H1 (cell line): ENCODE results near the gene CDCA4. TPM values are rescaled to one million over a fixed set of nuclear protein-coding genes. Genes with fewer than 3 reads are reported as not detected.

Experiments
- CTCF ChIA-PET: fragments of 300-600 bp; sonication (Branson Sonifier 250); formaldehyde crosslinking; loops from one replicate; lab custom pipeline; 2021; ENCODE audit not compliant: partially characterized antibody; lab: Charles Lee
- POLR2A ChIA-PET: fragments of 300-600 bp; sonication (Branson Sonifier 250); formaldehyde crosslinking; loops from one replicate; lab custom pipeline; 2021; ENCODE audit warnings: inconsistent platforms; ENCODE audit not compliant: partially characterized antibody; lab: Charles Lee
- DNase-seq, 2 experiments: peaks; one replicate each; pipeline versions ENCODE4 v3.0.0 to v3.0.0-alpha.2; 2010 to 2022; ENCODE audit warnings: low spot score in 2 of 2, low read depth in 1 of 2, mixed read lengths in 1 of 2
- FAIRE-seq: peaks from 2 replicates; lab custom pipeline; 2011; peaks lifted over from hg19 to GRCh38; lab: Jason Lieb, UNC
- H2AFZ ChIP-seq: 2 replicates; pipeline ENCODE4 v1.8.1; 2012; ENCODE audit warnings: low read length, inconsistent platforms
- H2AK5ac ChIP-seq: 2 replicates; pipeline ENCODE4 v1.6.1; 2013; ENCODE audit warnings: low read depth, low read length
- H2BK120ac ChIP-seq: replicated peaks from 2 replicates; pipeline ENCODE3; 2013; ENCODE audit warnings: low read depth, low read length, inconsistent platforms
- H2BK12ac ChIP-seq: 2 replicates; pipeline ENCODE4 v1.6.1; 2013; ENCODE audit warnings: low read depth, low read length
- H2BK15ac ChIP-seq: 2 replicates; pipeline ENCODE4 v1.6.1; 2013; ENCODE audit warnings: low read length
- H2BK20ac ChIP-seq: 2 replicates; pipeline ENCODE4 v1.6.1; 2013; ENCODE audit warnings: low read length
- H2BK5ac ChIP-seq: 2 replicates; pipeline ENCODE4 v1.6.1; 2013; ENCODE audit warnings: low read depth, low read length
- H3K14ac ChIP-seq: 2 replicates; pipeline ENCODE4 v1.6.1; 2013; ENCODE audit warnings: inconsistent platforms; ENCODE audit not compliant: insufficient read length
- H3K18ac ChIP-seq: 2 replicates; pipeline ENCODE4 v1.6.1; 2013; ENCODE audit warnings: low read length; ENCODE audit errors: extremely low read depth
- H3K23ac ChIP-seq: 2 replicates; pipeline ENCODE4 v1.6.1; 2013; ENCODE audit warnings: inconsistent platforms; ENCODE audit not compliant: insufficient read length
- H3K23me2 ChIP-seq: 2 replicates; pipeline ENCODE4 v1.6.1; 2013; ENCODE audit warnings: low read depth, low read length
- H3K27ac ChIP-seq: 2 replicates; pipeline ENCODE4 v1.6.1; 2011; ENCODE audit warnings: low read depth, low read length, inconsistent platforms
- H3K27me3 ChIP-seq, 4 experiments: replicated peaks in 1 of 4; 1 replicate in 1 of 4; 2 replicates in 3 of 4; pipeline versions ENCODE4 v1.6.1 to v1.8.1; 2011 to 2013; ENCODE audit warnings: low read length in 3 of 4, mild to moderate bottlenecking in 3 of 4, inconsistent platforms in 2 of 4, mixed read lengths in 2 of 4, moderate library complexity in 1 of 4; ENCODE audit not compliant: control insufficient read depth in 3 of 4, insufficient read depth in 3 of 4; ENCODE audit errors: extremely low read depth in 1 of 4
- H3K36me3 ChIP-seq, 4 experiments: 2 replicates each; pipeline versions ENCODE4 v1.6.1 to v1.8.1; 2011 to 2013; ENCODE audit warnings: mild to moderate bottlenecking in 4 of 4, low read length in 3 of 4, moderate library complexity in 2 of 4, control low read depth in 1 of 4, inconsistent platforms in 1 of 4; ENCODE audit not compliant: insufficient read depth in 4 of 4, control insufficient read depth in 2 of 4
- H3K4ac ChIP-seq: replicated peaks from 2 replicates; pipeline ENCODE3; 2013; ENCODE audit warnings: low read length, low read depth, mixed read lengths, inconsistent platforms; ENCODE audit not compliant: insufficient read length
- H3K4me1 ChIP-seq, 4 experiments: replicated peaks in 1 of 4; 1 replicate in 1 of 4; 2 replicates in 3 of 4; pipeline versions ENCODE4 v1.6.1 to v1.8.1; 2011 to 2013; ENCODE audit warnings: low read length in 3 of 4, inconsistent platforms in 2 of 4, mixed read lengths in 1 of 4; ENCODE audit not compliant: insufficient read depth in 4 of 4, control insufficient read depth in 3 of 4
- H3K4me2 ChIP-seq, 2 experiments: 2 replicates each; pipeline versions ENCODE4 v1.6.1 to v1.8.1; 2011 to 2013; ENCODE audit warnings: low read depth in 2 of 2, low read length in 2 of 2, control low read depth in 1 of 2, inconsistent platforms in 1 of 2, mild to moderate bottlenecking in 1 of 2; ENCODE audit not compliant: insufficient read depth in 1 of 2
- H3K4me3 ChIP-seq, 4 experiments: fragments of 200-600, 300-600 bp in 1 of 4; sonication (generic), shearing (Covaris generic), sonication (Bioruptor Twin) in 1 of 4; 2 replicates each; pipeline versions ENCODE4 v1.5.1 to v1.8.1; 2011 to 2016; ENCODE audit warnings: low read length in 4 of 4, low read depth in 3 of 4, control low read depth in 2 of 4, inconsistent platforms in 2 of 4, mild to moderate bottlenecking in 2 of 4, mixed read lengths in 1 of 4, moderate library complexity in 1 of 4; ENCODE audit not compliant: insufficient read depth in 2 of 4; ENCODE audit errors: extremely low read depth in 1 of 4
- H3K56ac ChIP-seq: replicated peaks from 2 replicates; pipeline ENCODE3; 2013; ENCODE audit warnings: low read depth, mild to moderate bottlenecking, mixed read lengths, low read length, inconsistent platforms; ENCODE audit not compliant: insufficient read length
- H3K79me1 ChIP-seq: 2 replicates; pipeline ENCODE4 v1.6.1; 2013; ENCODE audit warnings: low read depth, low read length, control low read depth
- H3K79me2 ChIP-seq, 2 experiments: 2 replicates each; pipeline versions ENCODE4 v1.6.1 to v1.8.1; 2012 to 2013; ENCODE audit warnings: low read length in 2 of 2, mild to moderate bottlenecking in 2 of 2, inconsistent platforms in 1 of 2; ENCODE audit not compliant: insufficient read depth in 2 of 2, control insufficient read depth in 1 of 2
- H3K9ac ChIP-seq, 4 experiments: replicated peaks in 1 of 4; 1 replicate in 1 of 4; 2 replicates in 3 of 4; pipeline versions ENCODE4 v1.6.1 to v1.8.1; 2011 to 2013; ENCODE audit warnings: low read depth in 3 of 4, low read length in 3 of 4, control low read depth in 2 of 4, mild to moderate bottlenecking in 2 of 4, moderate library complexity in 2 of 4, inconsistent platforms in 1 of 4; ENCODE audit errors: extremely low read depth in 1 of 4
- H3K9me3 ChIP-seq, 2 experiments: 2 replicates each; pipeline versions ENCODE4 v1.6.1 to v1.8.1; 2012 to 2013; ENCODE audit warnings: mild to moderate bottlenecking in 2 of 2, moderate library complexity in 2 of 2, control low read depth in 1 of 2, inconsistent platforms in 1 of 2, low read depth in 1 of 2, low read length in 1 of 2, mixed read lengths in 1 of 2; ENCODE audit not compliant: insufficient read depth in 2 of 2
- H4K20me1 ChIP-seq, 2 experiments: replicated peaks in 1 of 2; 2 replicates each; pipeline versions ENCODE3 to v1.8.1; 2011 to 2013; ENCODE audit warnings: inconsistent platforms in 2 of 2, low read length in 2 of 2, mild to moderate bottlenecking in 1 of 2; ENCODE audit not compliant: insufficient read depth in 2 of 2, control insufficient read depth in 1 of 2
- H4K5ac ChIP-seq: 2 replicates; pipeline ENCODE4 v1.6.1; 2013; ENCODE audit warnings: low read length, low read depth, mixed read lengths, inconsistent platforms; ENCODE audit not compliant: insufficient read length
- H4K8ac ChIP-seq: 2 replicates; pipeline ENCODE4 v1.8.0; 2013; ENCODE audit warnings: mild to moderate bottlenecking, moderate library complexity, low read length, inconsistent platforms; ENCODE audit not compliant: insufficient read depth; ENCODE audit errors: extremely low read depth
- H4K91ac ChIP-seq: replicated peaks from 2 replicates; pipeline ENCODE3; 2013; ENCODE audit warnings: low read length, mixed read lengths, inconsistent platforms; ENCODE audit not compliant: insufficient read length
- CTCF ChIP-seq, 3 experiments: IDR thresholded peaks; 1 replicate in 2 of 3; 2 replicates in 1 of 3; pipeline versions ENCODE4 v1.5.1 to v1.6.1; 2011; ENCODE audit warnings: low read length in 3 of 3, mild to moderate bottlenecking in 3 of 3, inconsistent platforms in 2 of 3, low read depth in 1 of 3, moderate library complexity in 1 of 3; ENCODE audit not compliant: insufficient read depth in 1 of 3; ENCODE audit errors: control extremely low read depth in 1 of 3
- E2F6 ChIP-seq: IDR thresholded peaks from 2 replicates; pipeline ENCODE4 v1.6.1; 2012; ENCODE audit warnings: inconsistent platforms
- RAD21 ChIP-seq, 2 experiments: IDR thresholded peaks in 1 of 2; conservative IDR thresholded peaks in 1 of 2; 2 replicates each; pipeline ENCODE4 v1.6.1; 2011; ENCODE audit warnings: low read depth in 2 of 2, low read length in 2 of 2, improper control_type of control experiment in 1 of 2, inconsistent platforms in 1 of 2, mild to moderate bottlenecking in 1 of 2, moderate library complexity in 1 of 2
- RNF2 ChIP-seq: fragments of 200-900, 300-1000 bp; sonication (generic); IDR thresholded peaks from 2 replicates; pipeline ENCODE4 v1.7.1; 2016; ENCODE audit warnings: borderline replicate concordance, low read depth, mild to moderate bottlenecking, antibody characterized with exemption, low read length; ENCODE audit not compliant: poor library complexity, severe bottlenecking; ENCODE audit errors: missing control alignments
- SP2 ChIP-seq: IDR thresholded peaks from 2 replicates; pipeline ENCODE4 v1.6.1; 2012; ENCODE audit warnings: mild to moderate bottlenecking, low read length, inconsistent platforms
- TAF7 ChIP-seq: optimal IDR thresholded peaks from 2 replicates; pipeline ENCODE3; 2011; ENCODE audit warnings: low read depth, mild to moderate bottlenecking, inconsistent platforms, low read length, moderate library complexity, borderline replicate concordance
- TBP ChIP-seq: IDR thresholded peaks from 2 replicates; pipeline ENCODE4 v1.6.1; 2011; ENCODE audit warnings: low read depth, low read length, improper control_type of control experiment
- TCF12 ChIP-seq: IDR thresholded peaks from 2 replicates; pipeline ENCODE4 v1.6.1; 2011; ENCODE audit warnings: low read depth, mild to moderate bottlenecking, low read length
- WGBS, 2 experiments: shearing (Covaris generic) in 1 of 2; methylation state at CpG; one replicate each; pipeline versions ENCODE4 v1.1.6 to v1.1.7; 2013 to 2015; ENCODE audit warnings: low lambda C conversion rate in 2 of 2, mixed read lengths in 2 of 2, inconsistent platforms in 1 of 2, low coverage in 1 of 2, missing lambda C conversion rate in 1 of 2; ENCODE audit not compliant: insufficient replicate concordance in 2 of 2, insufficient coverage in 1 of 2, insufficient read length in 1 of 2; ENCODE audit errors: extremely low coverage in 1 of 2, missing lambda C conversion rate in 1 of 2; 5-methylcytosine and 5-hydroxymethylcytosine counted together
- polyA plus RNA-seq, 7 experiments: library from polyadenylated mRNA; depleted of rRNA in 3 of 7; stranded (reverse) in 5 of 7; unstranded in 2 of 7; fragments of >200 nt in 5 of 7; fragments of 200-250 nt in 2 of 7; gene quantifications; 1 replicate in 5 of 7; 2 replicates in 1 of 7; 4 replicates in 1 of 7; pipeline versions ENCODE4 v1.2.1 to v1.2.3, GENCODE V29; 2011 to 2013; ENCODE audit warnings: missing spikeins in 2 of 7, mixed read lengths in 2 of 7
- total RNA-seq: library from RNA; stranded (reverse); fragmentation: NEBNext Ultra II Directional; extraction: Animal tissue kit (Norgen Biotek cat#: 25700); gene quantifications from 2 replicates; pipeline ENCODE4 v1.2.1, GENCODE V29; 2021
- TF ChIP-seq, protein P1 (sequence below): IDR thresholded peaks from 2 replicates; pipeline ENCODE4 v1.6.1; 2011; ENCODE audit warnings: low read depth, mild to moderate bottlenecking, low read length; ENCODE audit not compliant: insufficient read depth

CDCA4 gene
- total and polyA plus RNA-seq, 2 of the 8 experiments (the other 6 are each of a cell fraction or from before 2014, with no cell fraction given), result 49.9 to 62.4 TPM

DNA sequence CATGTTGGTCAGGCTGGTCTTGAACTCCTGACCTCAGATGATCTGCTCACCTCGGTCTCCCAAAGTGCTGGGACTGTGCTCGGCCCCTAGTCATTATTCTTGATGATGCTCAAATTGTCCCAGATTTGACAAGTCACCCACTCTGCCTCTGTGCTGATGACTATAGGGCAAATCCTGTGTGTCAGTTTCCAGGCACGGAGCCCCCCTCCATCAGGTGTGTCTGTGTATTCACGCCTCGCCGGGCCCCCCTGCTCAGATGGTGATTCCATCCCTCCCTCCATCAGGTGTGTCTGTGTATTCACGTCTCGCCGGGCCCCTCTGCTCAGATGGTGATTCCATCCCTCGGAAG, 48.6 kb upstream of the CDCA4 start:
- H4K20me1 ChIP-seq, result no peaks in the 10 kb centered on the region
- no peak overlapping the region for H3K9ac ChIP-seq
- H3K23ac ChIP-seq, result no peak overlapping the region
- H3K23me2 ChIP-seq, result no peaks in the 10 kb centered on the region
- no peaks in the 10 kb centered on the region for H3K9me3 ChIP-seq
- no peak overlapping the region for H3K14ac ChIP-seq
- DNase-seq, result no peak
- ChIA-PET POLR2A (no interaction called here), CTCF (interaction anchor here (2.3 kb wide), 1 partner anchor 24 kb away, joined by 11 read pairs; no protein-coding TSS in a partner anchor)
- no peak overlapping the region for H4K8ac ChIP-seq
- no peak overlapping the region for H3K4ac ChIP-seq
- no peak overlapping the region for H2AFZ ChIP-seq
- H3K4me2 ChIP-seq, result no peak overlapping the region
- H3K4me1 ChIP-seq, result peaks cover 0 to 5% (median under 1%) of the 10 kb centered on the region in 4 experiments; a peak in 6 of 7 replicates
- no peak overlapping the region for H2BK120ac ChIP-seq
- H2BK5ac ChIP-seq, result no peak overlapping the region
- no peak overlapping the region for H4K91ac ChIP-seq
- H2BK20ac ChIP-seq, result no peak overlapping the region
- H3K79me2 ChIP-seq, result no peaks in the 10 kb centered on the region
- H2BK15ac ChIP-seq, result no peak overlapping the region
- no peak for FAIRE-seq
- H3K79me1 ChIP-seq, result no peaks in the 10 kb centered on the region
- H3K56ac ChIP-seq, result no peak overlapping the region
- H3K36me3 ChIP-seq, result no peaks in the 10 kb centered on the region
- no peak overlapping the region for H4K5ac ChIP-seq
- no peak overlapping the region for H2AK5ac ChIP-seq
- WGBS, 2 experiments, result 80% methylated on average over 10 of the region's 10 CpGs; no CpG with 5 or more reads in 1 of the 2 experiments
- H3K18ac ChIP-seq, result no peak overlapping the region
- H3K27me3 ChIP-seq, result no peaks in the 10 kb centered on the region
- H2BK12ac ChIP-seq, result no peak overlapping the region
- no peak overlapping the region for H3K4me3 ChIP-seq
- no peak overlapping the region for H3K27ac ChIP-seq
- TF ChIP-seq CTCF (IDR thresholded peaks at IDR 0.05; ENCODE audit: control extremely low read depth in 1 of 3, insufficient read depth in 1 of 3, low read depth in 1 of 3, low read length in 3 of 3), result no peak
- TF ChIP-seq TCF12, result no peak
- TF ChIP-seq RNF2, result no peak
- TF ChIP-seq TBP, result no peak
- no peak for TF ChIP-seq SP2
- TF ChIP-seq, protein P1, sequence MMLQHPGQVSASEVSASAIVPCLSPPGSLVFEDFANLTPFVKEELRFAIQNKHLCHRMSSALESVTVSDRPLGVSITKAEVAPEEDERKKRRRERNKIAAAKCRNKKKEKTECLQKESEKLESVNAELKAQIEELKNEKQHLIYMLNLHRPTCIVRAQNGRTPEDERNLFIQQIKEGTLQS, result no peak
- no peak for TF ChIP-seq E2F6
- no peak for TF ChIP-seq TAF7
- no peak for TF ChIP-seq RAD21 (IDR thresholded peaks at IDR 0.05 in 1 of 2, conservative IDR thresholded peaks at IDR 0.05 in 1 of 2; ENCODE audit: low read depth in 2 of 2, low read length in 2 of 2)
